SK-N-SH (cell line): ENCODE measurements around the gene TMEM138. TPM values are rescaled to one million over a fixed set of nuclear protein-coding genes. Genes with fewer than 3 reads are reported as not detected.

Source experiments
- CTCF ChIA-PET: fragments of 300-600, 350-600 bp; formaldehyde crosslinking; extraction: SDS; loops from one replicate; lab custom pipeline; 2021; lab: Yijun Ruan, JAX
- POLR2A ChIA-PET: fragments of 350-600 bp; sonication (Branson Sonifier 250); formaldehyde crosslinking; extraction: SDS; loops from one replicate; lab custom pipeline; 2020; ENCODE audit warnings: antibody characterized with exemption, inconsistent platforms; lab: Yijun Ruan, JAX
- DNase-seq: peaks from one replicate; pipeline ENCODE4 v3.0.0; 2012
- H2AFZ ChIP-seq: fragments of 200-600 bp; sonication (generic); 2 replicates; pipeline ENCODE4 v1.8.1; 2016; ENCODE audit warnings: antibody characterized with exemption, mild to moderate bottlenecking, low read depth
- H3F3A ChIP-seq: fragments of 200-600 bp; sonication (generic); replicated peaks from 2 replicates; pipeline ENCODE3; 2016; ENCODE audit warnings: antibody characterized with exemption, mild to moderate bottlenecking; ENCODE audit not compliant: insufficient read depth
- H3K27ac ChIP-seq, 2 experiments: fragments of 200-500 bp in 1 of 2; fragments of 200-600 bp in 1 of 2; sonication (Bioruptor generic) in 1 of 2; sonication (generic), shearing (Covaris generic) in 1 of 2; 2 replicates each; pipeline versions ENCODE4 v1.5.1 to v1.6.1; 2014 to 2016; ENCODE audit warnings: low read depth in 2 of 2, inconsistent platforms in 1 of 2, low read length in 1 of 2, mild to moderate bottlenecking in 1 of 2, mixed read lengths in 1 of 2
- H3K27me3 ChIP-seq: fragments of 200-600 bp; sonication (generic), shearing (Covaris generic); 2 replicates; pipeline ENCODE4 v1.6.1; 2016; ENCODE audit warnings: mixed run types; ENCODE audit not compliant: insufficient read depth
- H3K36me3 ChIP-seq, 2 experiments: fragments of 200-500 bp in 1 of 2; fragments of 200-600 bp in 1 of 2; sonication (Bioruptor generic) in 1 of 2; sonication (generic) in 1 of 2; replicated peaks in 1 of 2; 2 replicates each; pipeline versions ENCODE3 to v1.5.1; 2014 to 2016; ENCODE audit warnings: low read length in 1 of 2, mild to moderate bottlenecking in 1 of 2; ENCODE audit not compliant: insufficient read depth in 2 of 2, control insufficient read depth in 1 of 2
- H3K4me1 ChIP-seq, 2 experiments: fragments of 200-500 bp in 1 of 2; fragments of 200-600 bp in 1 of 2; sonication (Bioruptor generic) in 1 of 2; sonication (generic), shearing (Covaris generic) in 1 of 2; 2 replicates each; pipeline versions ENCODE4 v1.5.1 to v1.6.1; 2014 to 2016; ENCODE audit warnings: low read depth in 1 of 2, low read length in 1 of 2, mixed run types in 1 of 2; ENCODE audit not compliant: insufficient read depth in 2 of 2, control insufficient read depth in 1 of 2
- H3K4me2 ChIP-seq: fragments of 200-600 bp; sonication (generic), shearing (Covaris generic); 2 replicates; pipeline ENCODE4 v1.6.1; 2017; ENCODE audit warnings: mixed run types
- H3K4me3 ChIP-seq, 2 experiments: fragments of 200-500 bp in 1 of 2; fragments of 200-600 bp in 1 of 2; sonication (Bioruptor generic) in 1 of 2; sonication (generic), shearing (Covaris generic) in 1 of 2; 2 replicates each; pipeline versions ENCODE4 v1.5.1 to v1.8.1; 2014 to 2016; ENCODE audit warnings: low read depth in 2 of 2, inconsistent platforms in 1 of 2, low read length in 1 of 2, mild to moderate bottlenecking in 1 of 2, mixed read lengths in 1 of 2, moderate library complexity in 1 of 2
- H3K79me2 ChIP-seq: fragments of 200-600 bp; sonication (generic); 2 replicates; pipeline ENCODE4 v1.8.1; 2017; ENCODE audit warnings: mild to moderate bottlenecking; ENCODE audit not compliant: insufficient read depth
- H3K9ac ChIP-seq: fragments of 200-600 bp; sonication (generic); 2 replicates; pipeline ENCODE4 v1.6.1; 2017; ENCODE audit warnings: mixed run types
- H3K9me2 ChIP-seq: fragments of 200-600 bp; sonication (generic); 2 replicates; pipeline ENCODE4 v1.6.1; 2017; ENCODE audit warnings: mixed run types
- H3K9me3 ChIP-seq: fragments of 200-600 bp; sonication (generic); 2 replicates; pipeline ENCODE4 v1.6.1; 2017; ENCODE audit warnings: mixed run types, mild to moderate bottlenecking, moderate library complexity
- H4K20me1 ChIP-seq: fragments of 200-600 bp; sonication (generic); 2 replicates; pipeline ENCODE4 v1.6.1; 2017; ENCODE audit warnings: mild to moderate bottlenecking, mixed run types; ENCODE audit not compliant: insufficient read depth
- CHD2 ChIP-seq: fragments of 150-350 bp; IDR thresholded peaks from 2 replicates; pipeline ENCODE4 v1.6.1; 2018; ENCODE audit warnings: low read length; ENCODE audit not compliant: partially characterized antibody
- ELF1 ChIP-seq: IDR thresholded peaks from 2 replicates; pipeline ENCODE4 v1.4.0; 2012
- EP300 ChIP-seq, 2 experiments: IDR thresholded peaks; 2 replicates each; pipeline versions ENCODE4 v1.4.0 to v1.6.1; 2012; ENCODE audit warnings: borderline replicate concordance in 1 of 2, low read depth in 1 of 2, low read length in 1 of 2
- EZH2phosphoT487 ChIP-seq: fragments of 200-600 bp; sonication (generic); IDR thresholded peaks from 2 replicates; pipeline ENCODE4 v1.6.1; 2017; ENCODE audit warnings: low read depth, mixed run types, mild to moderate bottlenecking, antibody characterized with exemption, moderate library complexity, borderline replicate concordance
- FOSL2 ChIP-seq: IDR thresholded peaks from 2 replicates; pipeline ENCODE4 v1.4.0; 2012; ENCODE audit warnings: low read depth, mild to moderate bottlenecking, moderate library complexity, borderline replicate concordance
- FOXJ3 ChIP-seq: sonication (generic); formaldehyde crosslinking; IDR thresholded peaks from 2 replicates; pipeline ENCODE4 v1.5.1; 2020; ENCODE audit warnings: mild to moderate bottlenecking, missing genetic modification reagents
- FOXM1 ChIP-seq: IDR thresholded peaks from 2 replicates; pipeline ENCODE4 v1.4.0; 2012; ENCODE audit warnings: low read depth, mild to moderate bottlenecking
- GABPA ChIP-seq: IDR thresholded peaks from 2 replicates; pipeline ENCODE4 v1.4.0; 2012; ENCODE audit warnings: low read depth, mild to moderate bottlenecking
- JUND ChIP-seq: IDR thresholded peaks from 2 replicates; pipeline ENCODE4 v1.4.0; 2012
- MEF2A ChIP-seq: IDR thresholded peaks from 2 replicates; pipeline ENCODE4 v1.4.0; 2012; ENCODE audit warnings: low read depth, borderline replicate concordance
- MXI1 ChIP-seq: IDR thresholded peaks from 2 replicates; pipeline ENCODE4 v1.6.1; 2012; ENCODE audit warnings: mild to moderate bottlenecking, low read depth, low read length, improper control_type of control experiment
- NFIC ChIP-seq: IDR thresholded peaks from 2 replicates; pipeline ENCODE4 v1.4.0; 2012; ENCODE audit warnings: borderline replicate concordance
- NRF1 ChIP-seq: IDR thresholded peaks from 2 replicates; pipeline ENCODE4 v1.6.1; 2012; ENCODE audit warnings: low read depth, mild to moderate bottlenecking, low read length
- POLR2AphosphoS5 ChIP-seq: IDR thresholded peaks from 2 replicates; pipeline ENCODE4 v1.6.1; 2012; ENCODE audit warnings: low read depth, low read length
- RAD21 ChIP-seq: IDR thresholded peaks from 2 replicates; pipeline ENCODE4 v1.6.1; 2012; ENCODE audit warnings: mild to moderate bottlenecking, low read length
- RCOR1 ChIP-seq: fragments of 150-350 bp; IDR thresholded peaks from 2 replicates; pipeline ENCODE4 v1.6.1; 2017; ENCODE audit warnings: antibody characterized with exemption, low read length
- RFX5 ChIP-seq: IDR thresholded peaks from 2 replicates; pipeline ENCODE4 v1.6.1; 2012; ENCODE audit warnings: mild to moderate bottlenecking, improper control_type of control experiment, low read length
- RXRA ChIP-seq: IDR thresholded peaks from 2 replicates; pipeline ENCODE4 v1.4.0; 2012; ENCODE audit warnings: low read depth, mild to moderate bottlenecking, borderline replicate concordance
- SIN3A ChIP-seq: IDR thresholded peaks from 2 replicates; pipeline ENCODE4 v1.6.1; 2012; ENCODE audit warnings: low read depth, mild to moderate bottlenecking, low read length, moderate library complexity, borderline replicate concordance
- SMC3 ChIP-seq: IDR thresholded peaks from 2 replicates; pipeline ENCODE4 v1.6.1; 2012; ENCODE audit warnings: low read depth, low read length, improper control_type of control experiment
- TEAD4 ChIP-seq: IDR thresholded peaks from 2 replicates; pipeline ENCODE4 v1.4.0; 2012; ENCODE audit warnings: mild to moderate bottlenecking, borderline replicate concordance; ENCODE audit not compliant: insufficient read depth
- YY1 ChIP-seq: IDR thresholded peaks from 2 replicates; pipeline ENCODE4 v1.4.0; 2012; ENCODE audit warnings: low read depth, mild to moderate bottlenecking
- WGBS: methylation state at CpG from one replicate; pipeline ENCODE4 v1.1.6; 2017; ENCODE audit warnings: low lambda C conversion rate; 5-methylcytosine and 5-hydroxymethylcytosine counted together
- polyA plus RNA-seq, 3 experiments: library from polyadenylated mRNA; depleted of rRNA; stranded (reverse); fragments of >200 nt; gene quantifications; 2 replicates each; pipeline ENCODE4 v1.2.3, GENCODE V29; 2012
- TF ChIP-seq, protein P1 (sequence below): IDR thresholded peaks from 2 replicates; pipeline ENCODE4; 2012
- TF ChIP-seq, protein P2 (sequence below): fragments of 150-350 bp; IDR thresholded peaks from 2 replicates; pipeline ENCODE4 v1.6.1; 2016; ENCODE audit warnings: mild to moderate bottlenecking, low read depth, low read length
- TF ChIP-seq, protein P3 (sequence below): IDR thresholded peaks from 2 replicates; pipeline ENCODE4 v1.4.0; 2012; ENCODE audit warnings: low read depth, borderline replicate concordance
- TF ChIP-seq, protein P4 (sequence below): fragments of 150-350 bp; IDR thresholded peaks from 2 replicates; pipeline ENCODE4 v1.6.1; 2017; ENCODE audit warnings: antibody characterized with exemption, low read length, low read depth, borderline replicate concordance
- TF ChIP-seq, protein P5 (sequence below): IDR thresholded peaks from 2 replicates; pipeline ENCODE4 v1.4.0; 2012; ENCODE audit warnings: low read depth, borderline replicate concordance

TMEM138 gene
- 82.2 and 129 TPM in 2 replicates for polyA plus RNA-seq (2012; rRNA removed)
- 85.3 and 88.5 TPM in 2 replicates for polyA plus RNA-seq (2012; cell fraction: cytosol; rRNA removed)
- 126 and 177 TPM in 2 replicates for polyA plus RNA-seq (2012; cell fraction: nucleus; rRNA removed)

DNA sequence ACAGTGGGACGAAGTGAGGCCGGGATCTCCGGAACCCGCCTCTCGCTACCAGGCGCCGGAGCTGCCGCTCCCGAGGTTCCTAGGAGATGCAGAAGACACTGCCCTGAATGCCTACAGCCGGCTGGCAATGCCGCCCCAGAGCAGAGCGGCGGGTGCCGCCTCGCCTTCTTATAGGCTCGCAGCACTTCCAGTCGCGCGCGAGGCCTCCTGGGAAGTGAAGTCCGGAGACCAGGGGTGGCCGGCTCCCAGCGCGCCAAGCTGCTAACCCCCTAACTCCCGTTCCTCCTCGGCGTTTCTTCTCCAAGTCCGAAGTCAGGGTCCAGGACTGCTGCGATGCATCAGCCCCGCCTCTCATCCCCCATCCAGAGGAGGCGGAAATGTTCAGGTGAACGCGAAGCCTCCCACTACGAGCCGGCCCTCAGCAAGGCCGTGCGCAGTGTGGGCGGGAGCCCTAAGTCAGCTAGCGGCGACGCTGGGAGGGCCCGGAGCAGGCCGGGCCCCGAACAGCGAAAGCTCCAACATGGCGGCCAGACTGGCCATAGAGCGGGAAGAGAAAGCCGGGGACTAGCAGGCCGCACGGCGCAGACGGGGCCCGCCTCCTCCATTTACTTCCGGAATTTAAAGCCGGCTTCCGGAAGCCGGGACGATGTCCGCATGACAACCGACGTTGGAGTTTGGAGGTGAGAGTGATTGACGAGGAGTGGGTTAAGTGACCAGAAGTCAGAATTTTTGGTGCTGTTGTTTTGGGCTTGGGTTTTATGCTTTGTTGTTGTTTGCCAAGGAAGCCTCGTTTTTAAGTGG lies at the start of gene TMEM138, which contains the start of gene CYB561A3:
TSS of gene TMEM138 (plus strand) at position 634 of the 801 bp plus-strand sequence. CDS start 2,017 bp downstream, outside the sequence.
TSS of gene CYB561A3 (minus strand) at position 142 of the 801 bp plus-strand sequence. CDS start 5,169 bp downstream, outside the sequence.
- peaks cover 14% of the 10 kb centered on the region for H3F3A ChIP-seq
- peak within 1 kb of the TSS; percentile 97 for H3K9ac ChIP-seq
- POLR2A ChIA-PET = interaction anchor here (0.6 to 3.9 kb wide), 21 partner anchors 8 to 431 kb away, joined by 3 to 57 read pairs (median 6); partner anchors contain the start of genes CPSF7, DDB1, FEN1 and SDHAF2
- H3K4me2 ChIP-seq = peak within 1 kb of the TSS; percentile 98
- WGBS = 0% methylated on average over 31 of the region's 63 CpGs
- H3K4me1 ChIP-seq = peaks cover 9 to 14% of the 10 kb centered on the region in 2 experiments; a peak in 3 of 4 replicates
- H4K20me1 ChIP-seq = no peaks in the 10 kb centered on the region
- DNase-seq = peak; percentile 93
- no peaks in the 10 kb centered on the region for H3K9me3 ChIP-seq
- peaks cover 20 to 28% of the 10 kb centered on the region in 2 experiments for H3K36me3 ChIP-seq
- CTCF ChIA-PET = interaction anchor here (1.0 to 12.1 kb wide), 10 partner anchors 9 to 107 kb away, joined by 3 to 101 read pairs (median 5); partner anchors contain the start of gene TMEM216
- H3K27me3 ChIP-seq = no peaks in the 10 kb centered on the region
- peaks cover 49% of the 10 kb centered on the region for H3K79me2 ChIP-seq
- H3K9me2 ChIP-seq = no peaks in the 10 kb centered on the region
- H2AFZ ChIP-seq = peak within 1 kb of the TSS; percentile 69
- peak within 1 kb of the TSS; percentile 98 to 99 for H3K27ac ChIP-seq
- H3K4me3 ChIP-seq = peak within 1 kb of the TSS; percentile 68 to 71
- TF ChIP-seq FOSL2 (no peak), FOXM1 (peak; percentile 47; the same call in 1 of the 2 replicates), SMC3 (no peak), TEAD4 (no peak), ELF1 (peak; percentile 71), NRF1 (no peak; the same call in 1 of the 2 replicates), MXI1 (peak; percentile 88), YY1 (peak; percentile 95), FOXJ3 (CRISPR knock-in tag) (no peak), NFIC (peak; percentile 5; the same call in 1 of the 2 replicates), SIN3A (peak; percentile 51; the same call in 1 of the 2 replicates), RXRA (no peak), GABPA (peak; percentile 90), MEF2A (no peak), RAD21 (no peak), RCOR1 (no peak), CHD2 (peak; percentile 34), RFX5 (peak; percentile 59; the same call in 1 of the 2 replicates), EP300 (IDR thresholded peaks at IDR 0.05; ENCODE audit: borderline replicate concordance in 1 of 2, low read depth in 1 of 2, low read length in 1 of 2) (no peak), JUND (no peak), EZH2phosphoT487 (no peak), POLR2AphosphoS5 (peak; percentile 98)
- TF ChIP-seq, protein P1, sequence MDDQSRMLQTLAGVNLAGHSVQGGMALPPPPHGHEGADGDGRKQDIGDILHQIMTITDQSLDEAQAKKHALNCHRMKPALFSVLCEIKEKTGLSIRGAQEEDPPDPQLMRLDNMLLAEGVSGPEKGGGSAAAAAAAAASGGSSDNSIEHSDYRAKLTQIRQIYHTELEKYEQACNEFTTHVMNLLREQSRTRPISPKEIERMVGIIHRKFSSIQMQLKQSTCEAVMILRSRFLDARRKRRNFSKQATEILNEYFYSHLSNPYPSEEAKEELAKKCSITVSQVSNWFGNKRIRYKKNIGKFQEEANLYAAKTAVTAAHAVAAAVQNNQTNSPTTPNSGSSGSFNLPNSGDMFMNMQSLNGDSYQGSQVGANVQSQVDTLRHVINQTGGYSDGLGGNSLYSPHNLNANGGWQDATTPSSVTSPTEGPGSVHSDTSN = peak; percentile 56; the same call in 1 of the 2 replicates
- TF ChIP-seq, protein P2, sequence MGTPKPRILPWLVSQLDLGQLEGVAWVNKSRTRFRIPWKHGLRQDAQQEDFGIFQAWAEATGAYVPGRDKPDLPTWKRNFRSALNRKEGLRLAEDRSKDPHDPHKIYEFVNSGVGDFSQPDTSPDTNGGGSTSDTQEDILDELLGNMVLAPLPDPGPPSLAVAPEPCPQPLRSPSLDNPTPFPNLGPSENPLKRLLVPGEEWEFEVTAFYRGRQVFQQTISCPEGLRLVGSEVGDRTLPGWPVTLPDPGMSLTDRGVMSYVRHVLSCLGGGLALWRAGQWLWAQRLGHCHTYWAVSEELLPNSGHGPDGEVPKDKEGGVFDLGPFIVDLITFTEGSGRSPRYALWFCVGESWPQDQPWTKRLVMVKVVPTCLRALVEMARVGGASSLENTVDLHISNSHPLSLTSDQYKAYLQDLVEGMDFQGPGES = no peak
- TF ChIP-seq, protein P3, sequence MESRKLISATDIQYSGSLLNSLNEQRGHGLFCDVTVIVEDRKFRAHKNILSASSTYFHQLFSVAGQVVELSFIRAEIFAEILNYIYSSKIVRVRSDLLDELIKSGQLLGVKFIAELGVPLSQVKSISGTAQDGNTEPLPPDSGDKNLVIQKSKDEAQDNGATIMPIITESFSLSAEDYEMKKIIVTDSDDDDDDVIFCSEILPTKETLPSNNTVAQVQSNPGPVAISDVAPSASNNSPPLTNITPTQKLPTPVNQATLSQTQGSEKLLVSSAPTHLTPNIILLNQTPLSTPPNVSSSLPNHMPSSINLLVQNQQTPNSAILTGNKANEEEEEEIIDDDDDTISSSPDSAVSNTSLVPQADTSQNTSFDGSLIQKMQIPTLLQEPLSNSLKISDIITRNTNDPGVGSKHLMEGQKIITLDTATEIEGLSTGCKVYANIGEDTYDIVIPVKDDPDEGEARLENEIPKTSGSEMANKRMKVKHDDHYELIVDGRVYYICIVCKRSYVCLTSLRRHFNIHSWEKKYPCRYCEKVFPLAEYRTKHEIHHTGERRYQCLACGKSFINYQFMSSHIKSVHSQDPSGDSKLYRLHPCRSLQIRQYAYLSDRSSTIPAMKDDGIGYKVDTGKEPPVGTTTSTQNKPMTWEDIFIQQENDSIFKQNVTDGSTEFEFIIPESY = no peak; the same call in 1 of the 2 replicates
- TF ChIP-seq, protein P4, sequence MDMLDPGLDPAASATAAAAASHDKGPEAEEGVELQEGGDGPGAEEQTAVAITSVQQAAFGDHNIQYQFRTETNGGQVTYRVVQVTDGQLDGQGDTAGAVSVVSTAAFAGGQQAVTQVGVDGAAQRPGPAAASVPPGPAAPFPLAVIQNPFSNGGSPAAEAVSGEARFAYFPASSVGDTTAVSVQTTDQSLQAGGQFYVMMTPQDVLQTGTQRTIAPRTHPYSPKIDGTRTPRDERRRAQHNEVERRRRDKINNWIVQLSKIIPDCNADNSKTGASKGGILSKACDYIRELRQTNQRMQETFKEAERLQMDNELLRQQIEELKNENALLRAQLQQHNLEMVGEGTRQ = no peak
- TF ChIP-seq, protein P5, sequence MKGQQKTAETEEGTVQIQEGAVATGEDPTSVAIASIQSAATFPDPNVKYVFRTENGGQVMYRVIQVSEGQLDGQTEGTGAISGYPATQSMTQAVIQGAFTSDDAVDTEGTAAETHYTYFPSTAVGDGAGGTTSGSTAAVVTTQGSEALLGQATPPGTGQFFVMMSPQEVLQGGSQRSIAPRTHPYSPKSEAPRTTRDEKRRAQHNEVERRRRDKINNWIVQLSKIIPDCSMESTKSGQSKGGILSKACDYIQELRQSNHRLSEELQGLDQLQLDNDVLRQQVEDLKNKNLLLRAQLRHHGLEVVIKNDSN = no peak
